Stromal cell of bone marrow (primary cell): ENCODE measurements around the gene MARCHF10.

Source experiments
- DNase-seq: peaks from one replicate; pipeline ENCODE4 v3.0.0-alpha.2; 2012; ENCODE audit warnings: low read depth

MARCHF10 gene

GRCh38 chr17:62657690-62658089, 150.4 kb downstream of the MARCHF10 start:
- DNase-seq, result no peak

- no peak for DNase-seq
These were observed 150.9 kb downstream of the MARCHF10 start for GRCh38 chr17:62657145-62657665.

- DNase-seq, result no peak
These were observed 151.7 kb downstream of the MARCHF10 start for GRCh38 chr17:62656446-62656845.

- DNase-seq, result no peak
These were observed 152.5 kb downstream of the MARCHF10 start for GRCh38 chr17:62655656-62656055.

- peak; percentile 72 for DNase-seq
These were observed 154.0 kb downstream of the MARCHF10 start for GRCh38 chr17:62653826-62654761.

- DNase-seq, result no peak
These were observed 154.9 kb downstream of the MARCHF10 start for GRCh38 chr17:62653002-62653825.

GRCh38 chr17:62652251-62653001, 155.7 kb downstream of the MARCHF10 start:
- DNase-seq, result no peak
